ENCODE data around the gene ZNF30.

DNA sequence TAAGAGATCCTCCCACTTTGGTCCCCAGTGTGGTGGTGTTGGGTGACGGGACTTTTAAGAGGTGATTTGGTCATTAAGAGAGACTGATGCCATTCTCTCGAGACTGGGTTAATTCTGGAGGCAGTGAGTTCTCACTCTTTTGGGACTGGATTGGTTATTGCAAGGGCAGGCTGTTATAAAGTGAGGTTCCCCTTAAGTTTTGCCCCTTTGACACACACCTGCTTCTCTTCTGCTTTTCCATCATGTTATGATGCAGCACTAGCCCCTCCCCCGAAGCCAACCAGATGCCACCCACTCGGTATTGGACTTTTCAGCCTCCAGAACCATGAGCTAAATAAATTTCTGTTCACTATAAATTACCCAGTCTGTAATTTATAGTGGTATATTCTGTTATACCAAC lies 57.1 kb downstream of the ZNF30 start:
- TF ChIP-seq POLR2A (IDR thresholded peaks at IDR 0.05) (no peak), EP300 (IDR thresholded peaks at IDR 0.05) (no peak)
- TF ChIP-seq, protein P1, sequence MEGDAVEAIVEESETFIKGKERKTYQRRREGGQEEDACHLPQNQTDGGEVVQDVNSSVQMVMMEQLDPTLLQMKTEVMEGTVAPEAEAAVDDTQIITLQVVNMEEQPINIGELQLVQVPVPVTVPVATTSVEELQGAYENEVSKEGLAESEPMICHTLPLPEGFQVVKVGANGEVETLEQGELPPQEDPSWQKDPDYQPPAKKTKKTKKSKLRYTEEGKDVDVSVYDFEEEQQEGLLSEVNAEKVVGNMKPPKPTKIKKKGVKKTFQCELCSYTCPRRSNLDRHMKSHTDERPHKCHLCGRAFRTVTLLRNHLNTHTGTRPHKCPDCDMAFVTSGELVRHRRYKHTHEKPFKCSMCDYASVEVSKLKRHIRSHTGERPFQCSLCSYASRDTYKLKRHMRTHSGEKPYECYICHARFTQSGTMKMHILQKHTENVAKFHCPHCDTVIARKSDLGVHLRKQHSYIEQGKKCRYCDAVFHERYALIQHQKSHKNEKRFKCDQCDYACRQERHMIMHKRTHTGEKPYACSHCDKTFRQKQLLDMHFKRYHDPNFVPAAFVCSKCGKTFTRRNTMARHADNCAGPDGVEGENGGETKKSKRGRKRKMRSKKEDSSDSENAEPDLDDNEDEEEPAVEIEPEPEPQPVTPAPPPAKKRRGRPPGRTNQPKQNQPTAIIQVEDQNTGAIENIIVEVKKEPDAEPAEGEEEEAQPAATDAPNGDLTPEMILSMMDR (IDR thresholded peaks at IDR 0.05): no peak

Data from ovary (tissue), 3 donors.